ENCODE results near the gene SF3B2. TPM values are rescaled to one million over a fixed set of nuclear protein-coding genes. Genes with fewer than 3 reads are reported as not detected.

SF3B2 gene
- total RNA-seq, 2 donors from 2014 or later = 209 to 254 TPM

GRCh38 chr11:66026017-66026529 lies 26.1 kb upstream of the SF3B2 start, which contains the start of gene CATSPER1:
Gene CATSPER1, minus strand, starts transcription at chr11:66026479. Its CDS starts 100 bp downstream, at chr11:66026379.
- 91 to 92% methylated on average over 10 to 18 of the region's 18 CpGs for WGBS, 2 experiments (ENCODE audit: insufficient coverage in 1 of 2, insufficient read length in 1 of 2)
- no peak within 1 kb of the TSS for H3K27ac ChIP-seq (ENCODE audit: low read depth, low read length)
- H3K4me1 ChIP-seq (ENCODE audit: control insufficient read depth, insufficient read depth, low read length) = no peaks in the 10 kb centered on the region
- H3K27me3 Mint-ChIP-seq (ENCODE audit: insufficient read depth) = peaks cover 32% of the 10 kb centered on the region
- no peak within 1 kb of the TSS for H3K4me3 ChIP-seq (ENCODE audit: low read length)
- peaks cover 6% of the 10 kb centered on the region for H3K27me3 ChIP-seq (ENCODE audit: control insufficient read depth, insufficient read depth, low read length, poor library complexity, severe bottlenecking)
- H3K36me3 Mint-ChIP-seq (ENCODE audit: low read depth) = no peaks in the 10 kb centered on the region
- H3K4me1 Mint-ChIP-seq = no peaks in the 10 kb centered on the region
- no peak for DNase-seq
- H3K9me3 ChIP-seq (ENCODE audit: control insufficient read depth, low read length) = no peaks in the 10 kb centered on the region
- H3K4me3 Mint-ChIP-seq = no peak within 1 kb of the TSS
- no peaks in the 10 kb centered on the region for H3K36me3 ChIP-seq (ENCODE audit: control insufficient read depth, insufficient read depth, low read length)
- TF ChIP-seq, protein P1, sequence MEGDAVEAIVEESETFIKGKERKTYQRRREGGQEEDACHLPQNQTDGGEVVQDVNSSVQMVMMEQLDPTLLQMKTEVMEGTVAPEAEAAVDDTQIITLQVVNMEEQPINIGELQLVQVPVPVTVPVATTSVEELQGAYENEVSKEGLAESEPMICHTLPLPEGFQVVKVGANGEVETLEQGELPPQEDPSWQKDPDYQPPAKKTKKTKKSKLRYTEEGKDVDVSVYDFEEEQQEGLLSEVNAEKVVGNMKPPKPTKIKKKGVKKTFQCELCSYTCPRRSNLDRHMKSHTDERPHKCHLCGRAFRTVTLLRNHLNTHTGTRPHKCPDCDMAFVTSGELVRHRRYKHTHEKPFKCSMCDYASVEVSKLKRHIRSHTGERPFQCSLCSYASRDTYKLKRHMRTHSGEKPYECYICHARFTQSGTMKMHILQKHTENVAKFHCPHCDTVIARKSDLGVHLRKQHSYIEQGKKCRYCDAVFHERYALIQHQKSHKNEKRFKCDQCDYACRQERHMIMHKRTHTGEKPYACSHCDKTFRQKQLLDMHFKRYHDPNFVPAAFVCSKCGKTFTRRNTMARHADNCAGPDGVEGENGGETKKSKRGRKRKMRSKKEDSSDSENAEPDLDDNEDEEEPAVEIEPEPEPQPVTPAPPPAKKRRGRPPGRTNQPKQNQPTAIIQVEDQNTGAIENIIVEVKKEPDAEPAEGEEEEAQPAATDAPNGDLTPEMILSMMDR (conservative IDR thresholded peaks at IDR 0.05) = no peak
- H3K9me3 Mint-ChIP-seq = no peaks in the 10 kb centered on the region
- H3K9ac ChIP-seq (ENCODE audit: extremely low read depth, low read length, poor library complexity, severe bottlenecking) = no peak within 1 kb of the TSS
- H3K27ac Mint-ChIP-seq = no peak within 1 kb of the TSS

- Histone ChIP-seq H3K27ac (ENCODE audit: low read depth, low read length) (no peak overlapping the region), H3K9me3 (ENCODE audit: control insufficient read depth, low read length) (no peaks in the 10 kb centered on the region), H3K27me3 (ENCODE audit: control insufficient read depth, insufficient read depth, low read length, poor library complexity, severe bottlenecking) (no peaks in the 10 kb centered on the region), H3K4me1 (ENCODE audit: control insufficient read depth, insufficient read depth, low read length) (no peaks in the 10 kb centered on the region), H3K9ac (ENCODE audit: extremely low read depth, low read length, poor library complexity, severe bottlenecking) (no peak overlapping the region), H3K4me3 (ENCODE audit: low read length) (no peak overlapping the region), H3K36me3 (ENCODE audit: control insufficient read depth, insufficient read depth, low read length) (no peaks in the 10 kb centered on the region)
- Mint-ChIP-seq H3K4me3 (no peak overlapping the region), H3K4me1 (no peaks in the 10 kb centered on the region), H3K9me3 (peaks cover 18% of the 10 kb centered on the region), H3K36me3 (ENCODE audit: low read depth) (no peaks in the 10 kb centered on the region), H3K27ac (no peak overlapping the region), H3K27me3 (ENCODE audit: insufficient read depth) (peaks cover 24% of the 10 kb centered on the region)
- 83 to 91% methylated on average over 4 to 7 of the region's 8 CpGs for WGBS, 2 experiments (ENCODE audit: insufficient coverage in 1 of 2, insufficient read length in 1 of 2)
- no peak for DNase-seq
- TF ChIP-seq, protein P1 (conservative IDR thresholded peaks at IDR 0.05) = no peak
These were observed 19.0 kb upstream of the SF3B2 start for GRCh38 chr11:66032957-66033735.

- H3K27ac Mint-ChIP-seq = no peak overlapping the region
- TF ChIP-seq, protein P1 (conservative IDR thresholded peaks at IDR 0.05) = no peak
- Histone ChIP-seq H3K27ac (ENCODE audit: low read depth, low read length) (no peak overlapping the region), H3K27me3 (ENCODE audit: control insufficient read depth, insufficient read depth, low read length, poor library complexity, severe bottlenecking) (no peaks in the 10 kb centered on the region), H3K36me3 (ENCODE audit: control insufficient read depth, insufficient read depth, low read length) (no peaks in the 10 kb centered on the region), H3K9me3 (ENCODE audit: control insufficient read depth, low read length) (no peaks in the 10 kb centered on the region), H3K9ac (ENCODE audit: extremely low read depth, low read length, poor library complexity, severe bottlenecking) (no peak overlapping the region), H3K4me3 (ENCODE audit: low read length) (no peak overlapping the region), H3K4me1 (ENCODE audit: control insufficient read depth, insufficient read depth, low read length) (no peaks in the 10 kb centered on the region)
- H3K4me3 Mint-ChIP-seq = no peak overlapping the region
- DNase-seq = no peak
- H3K27me3 Mint-ChIP-seq (ENCODE audit: insufficient read depth) = peaks cover 20% of the 10 kb centered on the region
- peaks cover 18% of the 10 kb centered on the region for H3K9me3 Mint-ChIP-seq
- 71 to 86% methylated on average over 3 to 9 of the region's 9 CpGs for WGBS, 2 experiments (ENCODE audit: insufficient coverage in 1 of 2, insufficient read length in 1 of 2)
- H3K4me1 Mint-ChIP-seq = no peaks in the 10 kb centered on the region
- H3K36me3 Mint-ChIP-seq (ENCODE audit: low read depth) = no peaks in the 10 kb centered on the region
These were observed 16.4 kb upstream of the SF3B2 start for GRCh38 chr11:66035653-66036333.
